Lower leg skin (tissue), 4 donors: ENCODE measurements around the gene TRMT1. TPM values are rescaled to one million over a fixed set of nuclear protein-coding genes. Genes with fewer than 3 reads are reported as not detected.

Source experiments
- DNase-seq, 2 donors: peaks; one replicate each; pipeline ENCODE4 v3.0.0-alpha.2; 2019; ENCODE audit warnings: low spot score in 2 of 2
- H3K4me3 ChIP-seq: fragments of 200-600 bp; sonication (generic); 2 replicates; pipeline ENCODE4 v1.5.1; 2017; ENCODE audit warnings: mild to moderate bottlenecking, low read depth; ENCODE audit not compliant: poor library complexity, severe bottlenecking
- CTCF ChIP-seq, 3 donors: fragments of 450-650 bp; IDR thresholded peaks; one replicate each; pipeline ENCODE4 v1.5.1; 2016; ENCODE audit warnings: antibody characterized with exemption in 3 of 3, mild to moderate bottlenecking in 3 of 3, moderate library complexity in 2 of 3
- POLR2A ChIP-seq, 2 donors: fragments of 450-650 bp; IDR thresholded peaks; one replicate each; pipeline ENCODE4 v1.6.1; 2016 to 2017; ENCODE audit warnings: antibody characterized with exemption in 2 of 2, mild to moderate bottlenecking in 1 of 2, moderate library complexity in 1 of 2
- WGBS, 2 donors: methylation state at CpG; one replicate each; pipeline ENCODE4 v1.1.5; 2018; 5-methylcytosine and 5-hydroxymethylcytosine counted together
- intact Hi-C: fragments of 100-400 bp; cut with DNase I; formaldehyde crosslinking; loops from one replicate; pipeline ENCODE4 v1.15.0; 2023; ENCODE audit warnings: low total_unique reads
- total RNA-seq, 4 donors: library from RNA; depleted of rRNA; stranded (reverse); fragments of >200 nt; gene quantifications; one replicate each; pipeline ENCODE4 v1.1.0, GENCODE V29; 2016

Gene TRMT1
- total RNA-seq, 4 donors from 2014 or later: 17.7 to 60.4 (median 32.7) TPM

- no peak overlapping the region for H3K4me3 ChIP-seq
- WGBS, 2 donors: 60 to 61% methylated on average over 9 of the region's 9 CpGs
- TF ChIP-seq POLR2A (IDR thresholded peaks at IDR 0.05) (no peak), CTCF (IDR thresholded peaks at IDR 0.05) (no peak)
- DNase-seq: no peak
- intact Hi-C loops: no loop called here
These were observed 44.9 kb downstream of the TRMT1 start for GRCh38 chr19:13071444-13072187.

- no peak for DNase-seq
- intact Hi-C loops: no loop called here
- WGBS, 2 donors: 68 to 77% methylated on average over 25 to 32 of the region's 32 CpGs
- TF ChIP-seq POLR2A (IDR thresholded peaks at IDR 0.05) (no peak), CTCF (IDR thresholded peaks at IDR 0.05) (no peak)
- no peak overlapping the region for H3K4me3 ChIP-seq
These were observed 46.0 kb downstream of the TRMT1 start for GRCh38 chr19:13070425-13071140.

GRCh38 chr19:13069415-13070359 is 46.9 kb downstream of the TRMT1 start:
- H3K4me3 ChIP-seq: no peak overlapping the region
- TF ChIP-seq POLR2A (IDR thresholded peaks at IDR 0.05) (no peak), CTCF (IDR thresholded peaks at IDR 0.05) (no peak)
- intact Hi-C loops: loop anchor here (10.0 kb wide), 1 partner anchor 85 kb away; no protein-coding TSS in a partner anchor
- WGBS, 2 donors: 55 to 56% methylated on average over 18 to 19 of the region's 20 CpGs
- no peak for DNase-seq

- H3K4me3 ChIP-seq: no peak overlapping the region
- no peak for DNase-seq
These were observed 48.3 kb downstream of the TRMT1 start for GRCh38 chr19:13068085-13068846.

More at GRCh38 chr19:13068085-13068846, 48.3 kb downstream of the TRMT1 start:
- WGBS, 2 donors: 46 to 57% methylated on average over 4 to 5 of the region's 6 CpGs
- TF ChIP-seq POLR2A (IDR thresholded peaks at IDR 0.05): no peak
- TF ChIP-seq CTCF (IDR thresholded peaks at IDR 0.05): no peak
- intact Hi-C loops: loop anchor here (10.0 kb wide), 1 partner anchor 83 kb away; no protein-coding TSS in a partner anchor
